Epithelial cell of proximal tubule (primary cell): ENCODE measurements around the gene LRP5. TPM values are rescaled to one million over a fixed set of nuclear protein-coding genes. Genes with fewer than 3 reads are reported as not detected.

Experiments
- DNase-seq: peaks from one replicate; pipeline ENCODE4 v3.0.0-alpha.2; 2011; ENCODE audit warnings: low read depth
- H3K4me3 ChIP-seq: 2 replicates; pipeline ENCODE4 v1.5.1; 2011; ENCODE audit warnings: low read depth, mild to moderate bottlenecking, low read length
- CTCF ChIP-seq: conservative IDR thresholded peaks from 2 replicates; pipeline ENCODE4 v1.5.1; 2012; ENCODE audit warnings: low read depth, mild to moderate bottlenecking, low read length
- total RNA-seq: library from RNA; depleted of rRNA; stranded (reverse); fragments of >200 nt; gene quantifications from 2 replicates; pipeline ENCODE4 v1.2.3, GENCODE V29; 2015

The LRP5 gene
- total RNA-seq, 1 donor from 2014 or later, result 22.4 TPM

DNA sequence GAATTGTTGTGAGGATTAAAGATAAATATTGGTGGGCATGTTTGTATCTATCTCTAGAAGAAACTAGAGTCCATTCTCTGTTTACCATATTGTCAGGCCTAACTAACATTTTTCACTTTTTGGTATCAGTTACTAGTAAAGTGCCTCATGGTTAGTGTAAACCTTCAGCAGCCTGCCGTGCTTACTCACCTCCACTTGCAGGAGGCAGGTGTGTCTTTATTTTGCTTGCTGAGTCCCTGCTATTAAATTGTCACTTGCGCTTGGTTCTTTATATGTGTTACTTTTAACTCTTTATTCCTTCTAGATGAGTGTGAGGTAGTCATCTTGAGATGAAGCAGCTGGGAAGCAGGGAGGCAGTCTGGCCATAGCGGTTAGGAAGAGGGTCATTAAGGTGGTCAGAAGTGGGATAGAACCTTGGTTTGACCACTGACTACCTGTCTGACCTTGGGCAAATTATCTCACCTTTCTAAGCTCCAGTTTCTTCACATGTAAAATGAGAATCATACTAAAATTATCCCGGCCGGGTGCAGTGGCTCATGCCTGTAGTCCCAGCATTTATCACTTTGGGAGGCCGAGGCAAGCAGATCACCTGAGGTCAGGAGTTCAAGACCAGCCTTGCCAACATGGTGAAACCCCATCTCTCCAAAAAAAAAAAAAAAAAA lies 169.3 kb downstream of the LRP5 start:
- no peak for DNase-seq
- no peak for TF ChIP-seq CTCF
- no peak overlapping the region for H3K4me3 ChIP-seq

- TF ChIP-seq CTCF, result no peak
- no peak for DNase-seq
- no peak overlapping the region for H3K4me3 ChIP-seq
Observed at GRCh38 chr11:68488623-68489022, 176.2 kb downstream of the LRP5 start.

DNA sequence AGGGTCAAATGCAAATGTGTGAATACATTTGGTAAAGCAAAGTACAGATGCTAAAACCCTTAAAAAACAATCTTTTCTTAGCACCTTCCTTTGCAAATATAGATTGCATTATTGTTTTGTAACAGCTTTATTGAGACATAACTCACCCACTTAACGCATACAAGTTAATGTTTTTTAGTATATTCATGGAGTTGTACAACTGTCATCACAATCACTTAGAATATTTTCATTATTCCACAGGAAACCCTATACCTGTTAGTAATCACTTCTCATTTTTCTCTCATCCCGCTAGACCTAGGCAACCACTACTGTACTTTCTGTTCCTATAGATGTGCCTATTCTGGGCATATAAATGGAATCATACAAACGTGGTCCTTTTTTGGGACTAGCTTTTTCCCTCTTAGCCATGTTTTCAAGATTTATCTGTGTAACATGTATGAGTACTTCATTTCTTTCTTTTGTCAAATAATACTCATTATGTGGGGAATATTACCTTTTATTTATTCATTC lies 182.9 kb downstream of the LRP5 start:
- TF ChIP-seq CTCF, result no peak
- DNase-seq, result no peak
- H3K4me3 ChIP-seq, result no peak overlapping the region

DNA sequence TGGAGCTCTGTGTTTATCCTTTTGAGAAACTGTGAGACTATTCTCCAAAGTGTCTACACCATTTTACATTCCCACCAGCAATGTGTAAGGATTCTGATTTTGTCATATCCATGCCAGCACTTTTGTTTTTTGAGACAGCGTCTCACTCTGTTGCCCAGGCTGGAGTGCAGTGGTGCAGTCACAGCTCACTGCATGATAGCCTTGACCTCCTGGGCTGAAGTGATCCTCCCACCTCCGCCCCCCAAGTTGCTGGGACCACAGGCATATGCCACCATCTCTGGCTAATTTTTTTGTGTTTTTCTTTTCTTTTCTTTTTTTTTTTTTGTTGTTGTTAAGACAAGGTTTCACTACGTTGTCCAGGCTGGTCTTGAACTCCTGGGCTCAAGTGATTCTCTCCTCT lies 183.5 kb downstream of the LRP5 start:
- no peak for DNase-seq
- no peak overlapping the region for H3K4me3 ChIP-seq
- TF ChIP-seq CTCF, result no peak

GRCh38 chr11:68497761-68498160 lies 185.4 kb downstream of the LRP5 start:
- no peak for DNase-seq
- TF ChIP-seq CTCF, result no peak

DNA sequence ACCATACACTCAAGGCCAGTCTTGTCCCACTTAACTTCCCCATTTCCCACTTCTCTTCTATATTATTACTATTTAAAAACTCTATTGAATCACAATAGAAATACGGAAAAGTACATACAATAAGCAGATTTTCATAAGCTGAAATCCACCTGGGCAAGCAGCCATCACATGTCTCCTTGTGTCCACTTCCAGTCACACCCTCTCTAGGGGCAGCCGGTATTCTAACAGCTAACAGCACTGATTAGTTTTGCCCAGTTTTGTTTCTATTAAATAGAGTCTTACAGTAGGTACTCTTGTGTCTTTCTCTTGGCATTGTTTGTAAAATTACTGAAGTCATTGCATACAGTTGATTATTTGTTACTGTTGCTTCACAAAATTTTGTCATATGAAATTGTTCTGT lies 185.9 kb downstream of the LRP5 start:
- DNase-seq, result no peak
- TF ChIP-seq CTCF, result no peak
- no peak overlapping the region for H3K4me3 ChIP-seq

More at GRCh38 chr11:68497761-68498160, 185.4 kb downstream of the LRP5 start:
- H3K4me3 ChIP-seq, result no peak overlapping the region

Other genes with a start within 250 kb of the LRP5 start
- 17.9 and 22.0 TPM in 2 replicates for gene CHKA, start 191.2 kb upstream of the LRP5 start, total RNA-seq
- 16.1 and 17.5 TPM in 2 replicates for gene KMT5B, start 99.3 kb upstream of the LRP5 start, total RNA-seq
- gene C11orf24, start 40.6 kb upstream of the LRP5 start, total RNA-seq, result 46.4 and 77.3 TPM in 2 replicates
- 55.8 and 85.9 TPM in 2 replicates for gene PPP6R3, start 148.2 kb downstream of the LRP5 start, total RNA-seq